Heart left ventricle (tissue), 16 donors: ENCODE data around the gene KRTAP9-7. TPM values are rescaled to one million over a fixed set of nuclear protein-coding genes. Genes with fewer than 3 reads are reported as not detected.

Source experiments
- ATAC-seq, 4 donors: fragments of 200-7000 bp; cut with Tn5 transposase; one replicate each; pipeline ENCODE4 v1.9.1; 2020 to 2022; ENCODE audit warnings: moderate library complexity in 4 of 4, mild to moderate bottlenecking in 3 of 4, moderate number of reproducible peaks in 1 of 4
- DNase-seq, 5 donors: peaks; one replicate each; pipeline ENCODE4 v3.0.0-alpha.2; 2020
- H3K27ac ChIP-seq, 12 donors: fragments of 200-600 bp; sonication (generic) in 4 of 12; one replicate each; pipeline versions ENCODE4 v1.5.0 to v1.8.0; 2016 to 2022; ENCODE audit warnings: mild to moderate bottlenecking in 2 of 12
- H3K27me3 ChIP-seq, 9 donors: fragments of 200-600 bp; sonication (generic) in 2 of 9; one replicate each; pipeline versions ENCODE4 v1.5.1 to v1.8.0; 2016 to 2022; ENCODE audit warnings: mild to moderate bottlenecking in 3 of 9
- H3K36me3 ChIP-seq, 9 donors: fragments of 200-600 bp; sonication (generic) in 2 of 9; one replicate each; pipeline versions ENCODE4 v1.5.0 to v1.8.0; 2018 to 2022; ENCODE audit warnings: mild to moderate bottlenecking in 2 of 9
- H3K4me1 ChIP-seq, 12 donors: fragments of 200-600 bp; sonication (generic) in 4 of 12; one replicate each; pipeline versions ENCODE4 v1.5.0 to v1.8.0; 2016 to 2022; ENCODE audit warnings: mild to moderate bottlenecking in 3 of 12
- H3K4me3 ChIP-seq, 12 donors: fragments of 200-600 bp; sonication (generic) in 4 of 12; one replicate each; pipeline versions ENCODE4 v1.5.0 to v1.8.0; 2017 to 2022; ENCODE audit warnings: mild to moderate bottlenecking in 9 of 12, moderate library complexity in 4 of 12
- H3K9me3 ChIP-seq, 12 donors: fragments of 200-600 bp; sonication (generic) in 4 of 12; one replicate each; pipeline versions ENCODE4 v1.5.0 to v1.8.0; 2016 to 2022; ENCODE audit warnings: mild to moderate bottlenecking in 1 of 12
- CTCF ChIP-seq, 12 donors: fragments of 200-600 bp; sonication (generic) in 4 of 12; IDR thresholded peaks; one replicate each; pipeline versions ENCODE4 v1.5.0 to v1.8.0; 2018 to 2022; ENCODE audit warnings: antibody characterized with exemption in 12 of 12, mild to moderate bottlenecking in 5 of 12
- POLR2A ChIP-seq, 2 donors: fragments of 450-650 bp; IDR thresholded peaks; one replicate each; pipeline ENCODE4 v1.6.1; 2017; ENCODE audit warnings: antibody characterized with exemption in 2 of 2, mild to moderate bottlenecking in 2 of 2, moderate library complexity in 2 of 2
- WGBS, 4 donors: extraction: QIAGEN DNeasy Blood & Tissue Kit in 2 of 4; methylation state at CpG; one replicate each; pipeline versions ENCODE4 v1.1.5 to v1.1.7; 2013 to 2018; 5-methylcytosine and 5-hydroxymethylcytosine counted together
- intact Hi-C, 10 donors: fragments of 100-400 bp; cut with DNase I; formaldehyde crosslinking; loops; one replicate each; pipeline versions ENCODE4 v1.11.1 to v1.14.2; 2022
- polyA plus RNA-seq, 2 donors: library from polyadenylated mRNA; stranded (reverse); fragments of 200-250 nt; gene quantifications; one replicate each; pipeline ENCODE4 v1.2.3, GENCODE V29; 2013
- total RNA-seq, 9 donors: library from RNA; depleted of rRNA in 2 of 9; stranded (reverse); fragments of >200 nt in 2 of 9; fragmentation: NEBNext Ultra II Directional in 3 of 9; extraction: Animal tissue kit (Norgen Biotek cat#: 25700) in 3 of 9; gene quantifications; one replicate each; pipeline versions ENCODE4 v1.1.0 to v1.2.4, GENCODE V29; 2016 to 2023
- donor health status: ischemic (EF 13 %, LVEDD 7.1; RV severe dilation, severe dysfunction).
- donor health status: healthy with polysubstance abuse.
- donor health status: DM: no; HTN: yes; CAD: no.
- donor health status: DM: no; HTN: no; CAD: no.
- donor health status: ischemic (EF 25% LVEDD 6.9; RV normal size, moderate dysfunction).
- donor health status: ischemic (EF 25% LVEDD 5.7; RV mildly dilated, moderate dysfunction).
- donor health status: healthy.
- donor health status: DM: yes; HTN: yes; CAD: no.
- donor health status: ischemic (EF 35%, LVEDD 5.7; RV mildly dilated, moderate dysfunction).
- donor health status: nonischemic (EF 11% LVEDD 7.7; RV severe dilation, severe dysfunction).
- donor health status: DM: yes; HTN: yes; CAD: no.
- donor health status: PGD.
- donor health status: ischemic (EF 29% LVEDD 5.4; RV normal size, mild dysfunction).
- donor health status: nonischemic (EF 23%, LVEDD 6.1; RV moderate dilation, normal function).

Gene KRTAP9-7
- total and polyA plus RNA-seq, 11 donors = not detected

GRCh38 chr17:41294016-41294415 lies 18.5 kb downstream of the KRTAP9-7 start:
- H3K4me1 ChIP-seq = no peaks in the 10 kb centered on the region
- peaks cover 0 to 18% (median 0%) of the 10 kb centered on the region in 9 donors for H3K27me3 ChIP-seq
- H3K4me3 ChIP-seq = no peak overlapping the region
- intact Hi-C loops = no loop called here
- ATAC-seq (no peak), DNase-seq (no peak)
- no peak overlapping the region for H3K27ac ChIP-seq
- H3K9me3 ChIP-seq = no peaks in the 10 kb centered on the region
- TF ChIP-seq POLR2A (IDR thresholded peaks at IDR 0.05) (no peak), CTCF (IDR thresholded peaks at IDR 0.05) (no peak)
- H3K36me3 ChIP-seq = no peaks in the 10 kb centered on the region
- 64 to 83% (median 75%) methylated on average over 1 of the region's 1 CpG for WGBS, 4 donors

- Histone ChIP-seq H3K4me1 (peaks cover 0 to 5% (median 0%) of the 10 kb centered on the region in 12 donors), H3K9me3 (peaks cover 0 to 9% (median 0%) of the 10 kb centered on the region in 12 donors), H3K36me3 (no peaks in the 10 kb centered on the region), H3K27me3 (peaks cover 0 to 3% (median 0%) of the 10 kb centered on the region in 9 donors), H3K27ac (no peak overlapping the region), H3K4me3 (no peak overlapping the region)
- TF ChIP-seq CTCF (IDR thresholded peaks at IDR 0.05) (no peak), POLR2A (IDR thresholded peaks at IDR 0.05) (no peak)
- no peak for DNase-seq
- no peak for ATAC-seq
- intact Hi-C loops = no loop called here
- 91 to 95% (median 93%) methylated on average over 1 of the region's 1 CpG for WGBS, 4 donors
These were observed 21.3 kb downstream of the KRTAP9-7 start for GRCh38 chr17:41296846-41297245.

GRCh38 chr17:41298458-41299135 lies 23.1 kb downstream of the KRTAP9-7 start:
- ATAC-seq (no peak), DNase-seq (no peak)
- Histone ChIP-seq H3K4me1 (peaks cover 0 to 13% (median 0%) of the 10 kb centered on the region in 12 donors), H3K27me3 (no peaks in the 10 kb centered on the region), H3K4me3 (no peak overlapping the region), H3K27ac (no peak overlapping the region), H3K36me3 (no peaks in the 10 kb centered on the region), H3K9me3 (peaks cover 0 to 10% (median 0%) of the 10 kb centered on the region in 12 donors)
- WGBS, 4 donors = 85 to 89% (median 87%) methylated on average over 20 of the region's 20 CpGs
- no peak for TF ChIP-seq POLR2A (IDR thresholded peaks at IDR 0.05)
- no peak for TF ChIP-seq CTCF (IDR thresholded peaks at IDR 0.05)
- intact Hi-C loops = no loop called here

GRCh38 chr17:41301204-41301790 lies 25.8 kb downstream of the KRTAP9-7 start:
- Histone ChIP-seq H3K27ac (no peak overlapping the region), H3K4me1 (peaks cover 0 to 13% (median 0%) of the 10 kb centered on the region in 12 donors), H3K9me3 (peaks cover 0 to 10% (median 0%) of the 10 kb centered on the region in 12 donors), H3K27me3 (peaks cover 0 to 2% (median 0%) of the 10 kb centered on the region in 9 donors), H3K36me3 (no peaks in the 10 kb centered on the region), H3K4me3 (no peak overlapping the region)
- ATAC-seq = no peak
- intact Hi-C loops = loop anchor here in 1 of 10 donors (10.0 kb wide), 1 partner anchor 164 kb away; the partner anchor contains the start of gene KRT32
- no peak for DNase-seq
- no peak for TF ChIP-seq POLR2A (IDR thresholded peaks at IDR 0.05)
- TF ChIP-seq CTCF (IDR thresholded peaks at IDR 0.05) = no peak
- 60 to 69% (median 61%) methylated on average over 5 of the region's 5 CpGs for WGBS, 4 donors
